GM19452 (cell line): ENCODE data around the gene JPH4.
"Not testable (repeated sequence)": the region's sequence is repeated elsewhere in the genome, so short reads cannot be mapped to it uniquely, and the experiment has no call there.

ENCODE experiments used
- ATAC-seq: cut with Tn5 transposase; IDR thresholded peaks from one replicate; pipeline ENCODE4 v1.9.1; 2021; ENCODE audit not compliant: unreplicated experiment

The JPH4 gene

GRCh38 chr14:23609411-23610089, 31.0 kb upstream of the JPH4 start:
- not testable (repeated sequence) for ATAC-seq

- ATAC-seq = no peak
Measured at GRCh38 chr14:23609001-23609400, 30.4 kb upstream of the JPH4 start.

DNA sequence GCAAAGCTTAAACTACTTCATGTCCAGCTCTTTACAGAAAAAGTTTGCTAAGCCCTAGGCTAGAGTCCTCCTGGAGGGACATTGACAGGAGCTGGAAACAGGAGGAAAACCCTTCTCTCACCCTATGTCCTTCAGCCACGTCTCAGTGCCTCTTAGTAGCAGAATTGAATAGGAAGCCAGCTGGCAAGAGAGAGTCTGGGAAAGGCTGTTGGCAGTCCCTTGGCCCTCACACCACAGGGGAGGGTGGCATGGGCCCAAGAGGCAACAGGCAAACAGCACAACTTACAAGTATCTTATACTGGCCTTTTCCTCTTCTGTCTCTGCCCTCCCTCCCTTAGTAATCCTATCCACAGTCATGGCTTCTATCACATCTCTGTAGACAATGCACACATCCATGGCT, 29.9 kb upstream of the JPH4 start:
- no peak for ATAC-seq

- ATAC-seq = peak; percentile 78
Measured at GRCh38 chr14:23605931-23606585, 27.5 kb upstream of the JPH4 start.

DNA sequence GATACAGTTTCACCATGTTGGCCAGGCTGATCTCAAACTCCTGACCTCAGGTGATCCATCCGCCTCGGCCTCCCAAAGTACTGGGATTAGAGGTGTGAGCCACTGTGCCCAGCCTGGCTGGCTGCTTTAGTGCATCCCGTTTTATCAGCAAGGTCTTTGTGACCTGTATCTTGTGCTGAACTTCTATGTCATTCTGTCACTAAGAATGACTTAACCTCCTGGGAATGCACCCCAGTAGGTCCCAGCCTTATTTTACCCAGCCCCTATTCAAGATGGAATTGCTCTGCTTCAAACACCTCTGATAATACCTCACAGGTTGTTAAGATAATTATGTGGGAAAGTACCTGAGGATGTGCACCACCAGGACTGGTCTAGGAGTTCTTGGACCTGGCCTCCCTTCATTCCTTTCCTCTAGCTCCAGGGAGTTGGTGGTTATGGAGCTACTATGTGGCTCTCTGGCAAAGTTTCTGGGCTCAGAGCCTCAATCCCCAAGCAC, 26.1 kb upstream of the JPH4 start:
- ATAC-seq = no peak

GRCh38 chr14:23604148-23604547, 25.6 kb upstream of the JPH4 start:
- ATAC-seq = no peak

GRCh38 chr14:23603103-23603502, 24.5 kb upstream of the JPH4 start:
- no peak for ATAC-seq

DNA sequence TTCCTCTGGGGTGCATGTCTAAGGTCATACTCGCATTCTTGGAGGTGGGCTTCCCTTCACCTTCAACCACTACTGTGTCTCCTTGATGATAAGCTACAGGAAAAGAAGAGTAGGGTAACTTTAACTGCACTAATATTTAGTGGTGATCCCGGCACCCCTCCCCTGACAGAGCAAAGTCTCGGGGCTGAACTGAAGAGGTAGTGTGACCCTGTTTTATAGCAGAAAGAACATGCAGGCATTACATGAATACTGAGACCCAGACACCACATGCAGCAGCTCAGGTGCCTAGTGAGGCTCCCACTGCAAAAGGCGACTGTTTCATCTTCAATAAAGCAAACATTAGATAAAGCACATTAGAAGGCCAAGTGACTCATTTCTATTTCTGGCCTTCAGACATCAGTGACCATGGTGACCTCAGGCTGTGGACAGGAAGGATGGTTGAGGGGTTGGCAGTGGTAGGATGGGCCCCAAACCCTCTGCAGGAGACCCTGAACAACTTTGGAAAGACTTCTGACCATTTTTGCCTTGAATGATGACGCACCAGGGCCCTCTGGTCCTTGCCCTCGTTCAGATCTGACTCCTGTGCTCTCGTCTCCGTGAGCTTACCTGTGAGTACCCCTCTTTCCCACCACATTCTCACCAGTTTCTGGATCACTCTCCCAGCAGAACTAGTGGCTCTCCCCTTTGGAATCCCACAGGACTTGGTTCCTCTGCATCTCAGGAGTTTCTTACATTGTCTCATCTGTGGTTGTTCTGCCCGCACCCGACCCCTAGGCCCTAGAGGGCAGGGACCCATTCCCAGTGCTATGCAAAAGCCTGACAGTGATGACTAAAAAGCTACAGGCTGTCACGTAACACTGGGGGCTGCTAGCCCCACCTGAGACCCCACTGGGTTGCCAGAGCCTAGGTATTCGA, 23.8 kb upstream of the JPH4 start:
- no peak for ATAC-seq

GRCh38 chr14:23601845-23602180, 23.2 kb upstream of the JPH4 start:
- ATAC-seq = no peak

- ATAC-seq = no peak
Measured at GRCh38 chr14:23601424-23601823, 22.8 kb upstream of the JPH4 start.

- no peak for ATAC-seq
Measured at GRCh38 chr14:23600806-23601205, 22.2 kb upstream of the JPH4 start.

DNA sequence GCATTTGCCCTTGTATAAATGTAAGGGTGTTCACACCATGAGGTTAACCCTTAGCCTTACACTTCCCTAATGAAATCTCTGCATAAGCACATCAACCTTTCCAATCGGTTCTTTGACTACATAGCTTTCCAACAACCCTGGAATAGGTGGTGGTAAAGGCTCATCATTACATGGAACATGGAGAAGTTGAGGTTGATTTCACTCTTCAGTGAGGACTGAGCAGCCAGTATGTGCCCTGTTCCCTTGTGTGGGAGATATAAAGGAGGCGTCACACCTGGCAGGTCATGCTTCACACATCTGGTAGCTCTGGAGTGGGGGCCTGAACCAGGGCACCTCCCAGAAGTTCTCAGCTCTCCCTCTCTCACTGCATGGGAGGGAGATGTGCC, 21.7 kb upstream of the JPH4 start:
- no peak for ATAC-seq

DNA sequence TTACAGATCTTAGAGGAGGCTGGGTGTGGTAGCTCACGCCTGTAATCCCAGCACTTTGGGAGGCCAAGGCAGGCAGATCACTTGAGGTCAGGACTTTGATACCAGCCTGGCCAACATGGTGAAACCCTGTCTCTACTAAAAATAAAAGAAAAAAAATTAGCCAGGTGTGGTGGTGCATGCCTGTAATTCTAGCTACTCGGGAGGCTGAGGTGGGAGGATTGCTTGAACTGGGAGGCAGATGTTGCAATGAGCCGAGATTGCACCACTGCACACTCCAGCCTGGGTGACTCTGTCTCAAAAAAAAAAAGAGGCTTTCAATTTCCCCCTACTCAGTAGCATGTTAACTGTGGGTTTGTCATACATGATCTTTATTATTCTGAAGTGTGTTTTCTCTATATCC, 15.6 kb upstream of the JPH4 start:
- not testable (repeated sequence) for ATAC-seq

DNA sequence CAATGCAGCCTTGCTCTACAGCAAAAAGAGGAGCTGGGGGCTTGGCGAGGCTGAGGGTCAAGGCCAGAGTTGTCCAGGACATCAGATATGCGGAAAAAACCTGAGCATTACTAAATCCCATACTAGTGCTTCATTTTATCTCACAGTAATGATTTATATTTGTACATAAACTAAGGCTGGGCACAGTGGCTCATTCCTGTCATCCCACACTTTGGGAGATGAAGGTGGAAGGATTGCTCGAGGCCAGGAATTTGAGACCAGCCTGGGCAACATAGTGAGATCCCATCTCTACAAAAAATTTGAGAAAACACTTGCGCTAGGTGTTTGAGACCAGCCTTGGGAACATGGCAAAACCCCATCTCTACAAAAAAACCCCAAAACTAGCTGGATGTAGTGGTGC, 11.6 kb upstream of the JPH4 start:
- ATAC-seq = no peak

- no peak for ATAC-seq
Measured at GRCh38 chr14:23589606-23590005, 11.0 kb upstream of the JPH4 start.

DNA sequence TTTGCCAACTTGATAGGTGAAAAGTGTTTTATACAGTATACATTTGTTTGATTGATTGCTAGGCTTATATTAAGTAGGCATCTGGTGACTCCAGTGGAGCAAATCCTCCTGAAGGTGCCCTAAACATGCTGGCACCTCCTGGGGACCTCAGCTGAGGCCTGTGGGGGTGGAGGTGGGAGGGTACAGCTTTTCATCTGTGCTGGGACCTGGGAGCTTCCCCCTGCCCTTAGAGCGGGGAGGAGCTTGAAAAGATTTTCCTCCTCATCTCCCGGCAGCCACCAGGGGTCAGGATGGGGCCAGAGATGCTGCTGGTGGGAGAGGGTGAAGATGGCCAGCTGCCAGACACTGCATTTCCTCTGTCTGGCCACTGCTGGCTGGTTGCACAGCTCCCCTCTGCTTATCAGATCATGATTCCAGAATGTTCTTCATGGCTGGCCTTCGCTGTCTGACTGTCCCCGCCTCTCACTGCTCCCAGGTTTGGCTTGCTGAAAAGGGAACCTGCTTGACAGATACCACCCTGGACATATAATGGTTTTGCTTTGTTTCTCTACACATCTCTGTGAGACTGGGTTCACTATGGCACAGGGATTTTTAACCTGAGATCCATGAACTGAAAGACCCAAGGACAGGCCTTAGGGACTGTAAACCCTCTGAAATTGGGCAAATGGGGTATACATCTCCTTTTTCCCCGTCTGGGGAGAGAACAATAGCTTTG, 10.5 kb upstream of the JPH4 start:
- peak; percentile 98 for ATAC-seq

DNA sequence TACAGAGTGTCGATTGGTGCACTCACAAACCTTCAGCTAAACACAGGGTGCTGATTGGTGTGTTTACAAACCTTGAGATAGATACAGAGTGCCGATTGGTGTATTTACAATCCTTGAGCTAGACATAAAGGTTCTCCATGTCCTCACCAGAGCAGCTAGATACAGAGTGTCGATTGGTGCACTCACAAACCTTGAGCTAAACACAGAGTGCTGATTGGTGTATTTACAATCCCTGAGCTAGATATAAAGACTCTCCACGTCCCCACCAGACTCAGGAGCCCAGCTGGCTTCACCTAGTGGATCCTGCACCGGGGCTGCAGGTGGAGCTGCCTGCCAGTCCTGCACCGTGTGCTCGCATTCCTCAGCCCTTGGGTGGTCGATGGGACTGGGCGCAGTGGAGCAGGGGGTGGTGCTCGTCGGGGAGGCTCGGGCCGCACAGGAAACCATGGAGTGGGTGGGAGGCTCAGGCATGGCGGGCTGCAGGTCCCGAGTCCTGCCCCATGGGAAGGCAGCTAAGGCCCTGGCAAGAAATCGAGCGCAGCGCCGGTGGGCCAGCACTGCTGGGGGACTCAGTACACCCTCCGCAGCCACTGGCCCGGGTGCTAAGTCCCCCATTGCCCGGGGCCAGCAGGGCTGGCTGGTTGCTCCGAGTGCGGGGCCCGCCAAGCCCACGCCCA, 6.1 kb upstream of the JPH4 start:
- ATAC-seq = not testable (repeated sequence)

- not testable (repeated sequence) for ATAC-seq
Measured at GRCh38 chr14:23583761-23584526, 5.4 kb upstream of the JPH4 start.

DNA sequence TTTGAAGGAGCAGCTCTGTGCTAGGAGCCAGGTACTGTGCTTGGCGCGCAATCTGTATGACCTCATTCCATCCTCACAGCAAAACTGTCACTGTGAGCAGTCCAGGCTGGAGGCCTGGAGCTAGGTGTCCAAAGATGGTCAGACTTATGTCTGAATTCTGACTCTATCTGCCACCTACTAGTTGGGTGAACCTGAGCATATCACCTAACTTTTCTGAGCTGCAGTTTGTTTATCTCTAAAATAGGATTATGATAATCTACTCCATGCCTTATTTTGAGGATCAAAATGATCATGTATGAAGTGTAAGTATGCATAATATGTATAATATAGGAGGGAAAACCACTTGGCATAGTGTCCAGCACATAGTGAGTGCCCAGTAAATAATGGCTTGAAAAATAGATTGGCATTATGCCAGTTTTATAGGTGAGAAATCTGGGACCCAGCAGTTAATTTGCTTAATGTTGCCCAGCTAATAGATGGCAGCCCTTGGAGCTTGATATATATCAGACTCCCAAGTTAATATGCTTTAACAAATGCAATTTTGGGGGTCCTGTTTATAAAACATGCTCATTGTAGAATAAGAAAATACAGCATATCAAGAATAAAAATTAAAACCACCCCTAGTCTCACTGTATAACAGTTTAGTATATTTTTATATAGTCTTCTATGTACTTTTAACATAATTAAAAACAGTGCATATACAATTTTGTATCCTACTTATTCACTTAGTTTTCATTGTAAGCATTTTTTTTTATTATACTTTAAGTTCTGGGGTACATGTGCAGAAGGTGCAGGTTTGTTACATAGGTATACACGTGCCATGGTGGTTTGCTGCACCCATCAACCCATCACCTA, 4.5 kb upstream of the JPH4 start:
- no peak for ATAC-seq
